Astrocyte (in vitro differentiated cells and primary cell): Measurements from ENCODE around the gene SUPT20HL1. TPM values are rescaled to one million over a fixed set of nuclear protein-coding genes. Genes with fewer than 3 reads are reported as not detected.
A peak's percentile ranks its signal among the peaks of the same experiment; 100 is the strongest.

Source experiments
- DNase-seq: peaks from one replicate; pipeline ENCODE4 v3.0.0-alpha.2; 2010; ENCODE audit warnings: low read depth
- FAIRE-seq: peaks from 2 replicates; lab custom pipeline; 2011; peaks lifted over from hg19 to GRCh38; lab: Jason Lieb, UNC
- H2AFZ ChIP-seq: 2 replicates; pipeline ENCODE4 v1.6.0; 2012; ENCODE audit warnings: low read depth, low read length, inconsistent platforms
- H3K27ac ChIP-seq: 2 replicates; pipeline ENCODE4 v1.5.1; 2011; ENCODE audit warnings: low read depth, low read length, inconsistent platforms
- H3K27me3 ChIP-seq: 2 replicates; pipeline ENCODE4 v1.6.0; 2011; ENCODE audit warnings: low read length, inconsistent platforms; ENCODE audit not compliant: insufficient read depth
- H3K36me3 ChIP-seq: 2 replicates; pipeline ENCODE4 v1.5.1; 2011; ENCODE audit warnings: low read length, inconsistent platforms; ENCODE audit not compliant: insufficient read depth
- H3K4me1 ChIP-seq: 2 replicates; pipeline ENCODE4 v1.5.1; 2011; ENCODE audit warnings: low read length, inconsistent platforms; ENCODE audit not compliant: insufficient read depth
- H3K4me2 ChIP-seq: 2 replicates; pipeline ENCODE4 v1.6.0; 2012; ENCODE audit warnings: low read length, inconsistent platforms
- H3K4me3 ChIP-seq: 2 replicates; pipeline ENCODE4 v1.5.1; 2011; ENCODE audit warnings: low read depth, mild to moderate bottlenecking, low read length, inconsistent platforms; ENCODE audit not compliant: insufficient read depth
- H3K79me2 ChIP-seq: 2 replicates; pipeline ENCODE4 v1.6.0; 2012; ENCODE audit warnings: mild to moderate bottlenecking, low read length, inconsistent platforms; ENCODE audit not compliant: insufficient read depth
- H3K9ac ChIP-seq: 2 replicates; pipeline ENCODE4 v1.6.0; 2012; ENCODE audit warnings: mild to moderate bottlenecking, low read length, inconsistent platforms
- H3K9me3 ChIP-seq: 2 replicates; pipeline ENCODE4 v1.5.1; 2012; ENCODE audit warnings: low read depth, mild to moderate bottlenecking, low read length, inconsistent platforms; ENCODE audit not compliant: insufficient read depth
- H4K20me1 ChIP-seq: 2 replicates; pipeline ENCODE4 v1.6.0; 2012; ENCODE audit warnings: low read length, inconsistent platforms; ENCODE audit not compliant: insufficient read depth
- H3K27ac Mint-ChIP-seq: one replicate; pipeline ENCODE4 v1.8.0; 2021; ENCODE audit warnings: mild to moderate bottlenecking, mixed read lengths; ENCODE audit not compliant: unreplicated experiment
- H3K27me3 Mint-ChIP-seq: one replicate; pipeline ENCODE4 v1.8.0; 2021; ENCODE audit warnings: low read depth, mixed read lengths; ENCODE audit not compliant: unreplicated experiment
- H3K36me3 Mint-ChIP-seq: one replicate; pipeline ENCODE4 v1.8.0; 2021; ENCODE audit warnings: low read depth, mixed read lengths; ENCODE audit not compliant: unreplicated experiment
- H3K4me1 Mint-ChIP-seq: one replicate; pipeline ENCODE4 v1.8.0; 2021; ENCODE audit warnings: low read depth, mixed read lengths; ENCODE audit not compliant: unreplicated experiment
- H3K4me3 Mint-ChIP-seq: one replicate; pipeline ENCODE4 v1.8.0; 2021; ENCODE audit warnings: mild to moderate bottlenecking, moderate library complexity, mixed read lengths; ENCODE audit not compliant: unreplicated experiment
- H3K9me3 Mint-ChIP-seq: one replicate; pipeline ENCODE4 v1.8.0; 2021; ENCODE audit warnings: mild to moderate bottlenecking, mixed read lengths; ENCODE audit not compliant: unreplicated experiment
- CTCF ChIP-seq: IDR thresholded peaks from 2 replicates; pipeline ENCODE4 v1.5.1; 2011; ENCODE audit warnings: low read depth, mild to moderate bottlenecking, inconsistent platforms, low read length, moderate library complexity; ENCODE audit not compliant: insufficient read depth
- EZH2 ChIP-seq: IDR thresholded peaks from 2 replicates; pipeline ENCODE4 v1.6.1; 2012; ENCODE audit warnings: mild to moderate bottlenecking, low read length, inconsistent platforms; ENCODE audit not compliant: insufficient read depth
- total RNA-seq: library from RNA; stranded (reverse); gene quantifications from 2 replicates; pipeline ENCODE4 v1.2.1, GENCODE V29; 2021

SUPT20HL1 gene
- total RNA-seq, 1 donor from 2014 or later: not detected

- Histone ChIP-seq H4K20me1 (no peaks in the 10 kb centered on the region), H3K27me3 (no peaks in the 10 kb centered on the region), H3K4me3 (no peak overlapping the region), H2AFZ (no peak overlapping the region), H3K79me2 (no peaks in the 10 kb centered on the region), H3K36me3 (no peaks in the 10 kb centered on the region), H3K27ac (no peak overlapping the region), H3K4me1 (peaks cover 4% of the 10 kb centered on the region), H3K4me2 (no peak overlapping the region), H3K9me3 (no peaks in the 10 kb centered on the region), H3K9ac (no peak overlapping the region)
- Mint-ChIP-seq H3K4me3 (no peak overlapping the region), H3K4me1 (peaks cover 8% of the 10 kb centered on the region), H3K27me3 (no peaks in the 10 kb centered on the region), H3K9me3 (no peaks in the 10 kb centered on the region), H3K36me3 (no peaks in the 10 kb centered on the region), H3K27ac (no peak overlapping the region)
- TF ChIP-seq CTCF (no peak), EZH2 (no peak)
- DNase-seq (no peak), FAIRE-seq (peak; percentile 65)
These were observed 16.7 kb upstream of the SUPT20HL1 start for GRCh38 chrX:24343719-24344118.

GRCh38 chrX:24347881-24348280 lies 12.6 kb upstream of the SUPT20HL1 start:
- Mint-ChIP-seq H3K4me3 (no peak overlapping the region), H3K27me3 (no peaks in the 10 kb centered on the region), H3K9me3 (no peaks in the 10 kb centered on the region), H3K27ac (no peak overlapping the region), H3K4me1 (no peaks in the 10 kb centered on the region), H3K36me3 (no peaks in the 10 kb centered on the region)
- Histone ChIP-seq H2AFZ (no peak overlapping the region), H3K9ac (no peak overlapping the region), H3K27ac (no peak overlapping the region), H3K36me3 (no peaks in the 10 kb centered on the region), H3K4me1 (no peaks in the 10 kb centered on the region), H4K20me1 (no peaks in the 10 kb centered on the region), H3K27me3 (no peaks in the 10 kb centered on the region), H3K9me3 (no peaks in the 10 kb centered on the region), H3K4me2 (no peak overlapping the region), H3K4me3 (no peak overlapping the region), H3K79me2 (no peaks in the 10 kb centered on the region)
- TF ChIP-seq CTCF (no peak), EZH2 (no peak)
- peak; percentile 49 for FAIRE-seq
- no peak for DNase-seq

GRCh38 chrX:24350217-24350616 lies 10.2 kb upstream of the SUPT20HL1 start:
- H3K4me1 Mint-ChIP-seq: no peaks in the 10 kb centered on the region
- DNase-seq: no peak
- no peak overlapping the region for H3K27ac ChIP-seq
- no peaks in the 10 kb centered on the region for H3K27me3 ChIP-seq
- no peaks in the 10 kb centered on the region for H3K4me1 ChIP-seq
- no peaks in the 10 kb centered on the region for H3K36me3 Mint-ChIP-seq
- TF ChIP-seq CTCF: no peak
- no peak for TF ChIP-seq EZH2
- H3K9me3 ChIP-seq: no peaks in the 10 kb centered on the region
- H3K27me3 Mint-ChIP-seq: no peaks in the 10 kb centered on the region
- H3K36me3 ChIP-seq: no peaks in the 10 kb centered on the region
- FAIRE-seq: no peak
- no peak overlapping the region for H3K4me3 Mint-ChIP-seq
- no peaks in the 10 kb centered on the region for H4K20me1 ChIP-seq
- no peak overlapping the region for H3K27ac Mint-ChIP-seq
- H2AFZ ChIP-seq: no peak overlapping the region
- H3K9ac ChIP-seq: no peak overlapping the region
- H3K4me3 ChIP-seq: no peak overlapping the region
- no peaks in the 10 kb centered on the region for H3K79me2 ChIP-seq
- H3K9me3 Mint-ChIP-seq: no peaks in the 10 kb centered on the region
- no peak overlapping the region for H3K4me2 ChIP-seq
